ENCODE measurements around the gene GTPBP4.

DNA sequence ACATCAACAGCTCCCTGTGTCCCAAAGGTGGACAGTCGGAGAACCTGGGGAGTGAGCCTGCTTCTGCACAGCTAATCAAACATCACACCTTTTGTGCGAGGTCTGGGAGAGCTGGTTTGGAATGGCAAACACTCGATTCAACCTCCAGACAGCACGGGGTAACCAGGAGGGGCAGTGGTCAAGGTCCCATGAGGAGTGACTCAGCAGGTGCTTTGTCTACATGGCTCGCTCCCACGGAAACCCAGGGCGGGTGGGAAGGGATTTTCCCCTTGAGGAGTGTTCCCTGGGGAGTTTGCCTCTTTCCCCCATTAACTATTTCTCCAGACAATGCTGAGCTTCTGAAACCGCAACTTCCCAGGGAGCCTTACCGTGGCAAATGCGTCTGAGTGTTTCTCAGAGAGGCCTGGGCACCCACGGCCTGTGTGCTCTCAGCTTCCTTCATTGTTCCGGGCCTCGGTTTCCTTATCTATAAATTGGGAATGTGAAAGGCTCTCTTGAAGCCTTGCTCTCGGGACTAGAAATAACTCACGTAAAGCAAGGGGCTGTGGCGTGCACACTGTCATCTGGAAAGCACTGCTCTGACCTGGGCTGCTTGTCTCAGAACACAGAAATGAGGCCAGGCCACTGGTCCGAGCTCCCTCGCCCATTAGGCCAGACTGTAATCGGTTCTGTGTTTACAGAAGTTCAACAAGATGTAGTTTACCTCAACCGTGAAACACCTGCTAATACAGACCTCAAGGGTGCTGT, 14.0 kb upstream of the GTPBP4 start:
- TF ChIP-seq NRF1 (IDR thresholded peaks at IDR 0.05; ENCODE audit: low read depth, low read length) (no peak), SIRT6 (IDR thresholded peaks at IDR 0.05; ENCODE audit: low read length) (no peak)

All from H1 (cell line).